Stimulated activated CD8-positive, alpha-beta memory T cell treated with anti-CD3 and anti-CD28 coated beads, Interleukin-4, amount 100 ng/mL, for 4 hours (primary cell): ENCODE results near the gene SUSD2.
"Not testable (repeated sequence)": the region's sequence is repeated elsewhere in the genome, so short reads cannot be mapped to it uniquely, and the experiment has no call there.

Source experiments
- DNase-seq, 2 donors: peaks; one replicate each; pipeline ENCODE4 v3.0.0-alpha.2; 2020; ENCODE audit warnings: low read depth in 2 of 2, low spot score in 1 of 2

SUSD2 gene

DNA sequence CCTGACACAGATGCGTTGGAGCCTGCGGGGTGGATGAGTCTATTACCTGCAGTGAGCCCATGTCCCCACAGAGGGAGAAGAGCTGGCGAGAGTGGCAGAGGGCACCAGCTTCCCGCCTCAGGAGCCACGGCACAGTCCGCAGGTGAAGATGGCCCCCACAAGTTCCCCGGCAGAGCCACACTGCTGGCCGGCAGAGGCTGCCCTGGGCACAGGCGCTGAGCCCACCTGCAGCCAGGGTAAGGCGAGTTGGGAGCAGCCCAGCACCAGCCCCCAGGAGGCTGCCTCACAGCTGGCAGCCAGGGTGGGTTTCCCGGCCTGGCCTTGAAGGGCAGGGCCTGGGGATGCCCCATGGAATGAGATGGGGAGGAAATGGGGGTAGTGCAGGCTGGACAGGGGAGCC lies 5.2 kb upstream of the SUSD2 start:
- no peak for DNase-seq

DNA sequence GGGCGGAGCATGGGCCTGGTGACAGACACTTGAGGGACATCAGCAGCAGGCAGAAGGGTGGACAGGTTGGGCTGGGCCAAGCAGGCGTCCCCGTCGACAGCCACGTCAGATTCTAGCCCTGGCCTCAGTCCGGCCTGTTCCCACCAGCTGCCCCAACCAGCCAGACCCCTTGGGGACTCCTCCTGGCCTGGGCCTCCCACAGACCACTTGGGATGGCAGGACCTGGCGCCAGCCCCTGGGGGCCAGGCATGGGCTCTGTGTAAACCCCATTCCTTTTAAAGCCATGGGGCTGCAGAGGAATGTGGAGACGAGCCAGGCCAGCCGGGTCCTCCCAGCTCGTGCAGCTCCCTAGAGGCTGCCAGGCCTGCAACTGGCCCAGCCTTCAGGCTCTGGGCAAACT lies 4.7 kb upstream of the SUSD2 start:
- DNase-seq: no peak

DNA sequence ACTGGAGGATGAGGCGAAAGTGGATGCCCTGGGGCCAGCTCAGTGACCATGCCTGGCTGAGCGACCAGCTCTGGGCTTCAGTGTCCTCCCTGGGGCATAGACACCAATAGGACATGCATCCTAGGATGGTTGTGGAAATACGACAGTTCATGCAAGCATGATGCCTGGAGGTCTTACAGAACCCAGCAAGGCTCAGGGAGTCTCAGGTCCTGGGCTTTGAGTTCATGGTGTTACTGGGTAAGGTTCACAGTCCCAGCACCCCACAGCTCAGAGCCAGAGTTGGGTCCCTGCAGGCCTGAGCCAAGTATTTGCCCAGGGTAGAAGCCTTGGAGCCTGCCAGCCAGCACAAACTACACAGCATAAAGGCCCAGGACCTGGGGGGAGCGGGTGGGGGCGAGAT lies 4.2 kb upstream of the SUSD2 start:
- DNase-seq: no peak

DNA sequence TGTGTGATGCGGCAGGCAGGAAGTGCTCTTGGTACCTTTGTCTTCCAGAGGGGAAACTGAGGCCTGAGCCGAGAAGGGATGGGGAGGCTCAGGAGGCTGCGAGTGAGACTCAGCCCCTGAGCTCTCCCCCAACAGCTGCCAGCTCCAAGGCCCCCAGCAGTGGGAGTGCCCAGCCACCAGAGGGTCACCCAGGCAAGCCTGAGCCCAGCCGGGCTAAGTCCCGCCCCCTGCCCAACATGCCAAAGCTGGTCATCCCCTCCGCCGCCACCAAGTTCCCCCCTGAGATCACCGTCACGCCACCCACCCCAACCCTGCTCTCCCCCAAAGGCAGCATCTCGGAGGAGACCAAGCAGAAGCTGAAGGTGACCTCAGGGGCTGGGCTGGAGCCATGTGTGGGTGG lies 3.8 kb upstream of the SUSD2 start:
- DNase-seq: no peak

DNA sequence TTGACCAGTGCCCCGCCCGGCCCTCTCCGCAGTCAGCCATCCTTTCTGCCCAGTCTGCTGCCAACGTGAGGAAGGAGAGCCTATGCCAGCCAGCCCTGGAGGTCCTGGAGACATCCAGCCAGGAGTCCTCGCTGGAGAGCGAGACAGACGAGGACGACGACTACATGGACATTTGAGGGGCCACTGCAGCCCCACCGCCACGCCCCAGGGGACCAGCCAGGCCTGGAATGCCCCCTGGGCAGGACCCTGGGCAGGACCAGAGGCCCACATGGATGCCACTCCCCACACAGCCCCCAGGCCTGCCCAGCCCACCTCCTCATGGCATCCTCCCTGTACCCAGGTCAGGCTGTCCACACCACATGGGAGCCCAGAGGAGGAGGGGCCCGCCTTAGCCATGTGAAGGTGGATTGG lies 3.3 kb upstream of the SUSD2 start:
- DNase-seq: no peak

DNA sequence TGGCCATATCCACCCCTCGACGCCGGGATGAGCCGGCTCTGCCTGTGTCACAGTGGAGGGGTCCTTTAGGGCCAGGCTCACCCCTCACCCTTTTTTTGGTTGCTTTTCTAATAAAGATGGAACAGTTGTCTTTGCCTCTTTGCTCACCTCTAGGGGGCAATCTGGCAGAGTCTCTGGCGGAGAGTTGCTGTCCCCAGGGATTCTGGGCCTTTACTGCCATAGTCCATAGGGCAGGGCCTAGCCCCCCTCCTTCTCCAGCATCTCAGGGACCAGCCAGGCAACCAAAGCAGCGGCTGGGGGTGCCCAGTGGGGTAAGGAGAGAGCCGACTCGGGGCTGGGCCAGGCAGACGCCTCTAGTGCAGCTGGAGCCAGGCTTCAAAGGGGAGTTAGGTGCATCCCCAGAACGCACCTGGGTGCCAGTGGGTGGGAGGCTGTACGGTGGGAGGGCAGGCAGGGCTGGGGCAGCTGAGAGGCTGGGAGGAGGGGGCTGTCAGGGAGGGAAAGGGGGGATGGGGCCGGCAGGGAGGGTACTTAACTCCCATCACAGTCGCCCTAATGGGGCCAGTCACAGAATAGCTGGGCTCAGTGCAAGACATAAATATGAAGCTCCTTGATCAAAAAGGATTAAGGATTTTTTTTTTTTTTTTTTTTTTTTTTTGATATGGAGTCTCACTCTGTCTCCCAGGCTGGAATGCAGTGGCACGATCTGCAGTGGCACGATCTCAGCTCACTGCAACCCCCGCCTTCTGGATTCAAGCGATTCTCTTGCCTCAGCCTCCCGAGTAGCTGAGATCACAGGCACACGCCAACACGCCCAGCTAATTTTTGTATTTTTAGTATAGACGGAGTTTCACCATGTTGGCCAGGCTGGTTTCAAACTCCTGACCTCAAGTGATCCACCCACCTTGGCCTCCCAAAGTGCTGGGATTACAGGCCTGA lies 2.5 kb upstream of the SUSD2 start:
- no peak for DNase-seq

DNA sequence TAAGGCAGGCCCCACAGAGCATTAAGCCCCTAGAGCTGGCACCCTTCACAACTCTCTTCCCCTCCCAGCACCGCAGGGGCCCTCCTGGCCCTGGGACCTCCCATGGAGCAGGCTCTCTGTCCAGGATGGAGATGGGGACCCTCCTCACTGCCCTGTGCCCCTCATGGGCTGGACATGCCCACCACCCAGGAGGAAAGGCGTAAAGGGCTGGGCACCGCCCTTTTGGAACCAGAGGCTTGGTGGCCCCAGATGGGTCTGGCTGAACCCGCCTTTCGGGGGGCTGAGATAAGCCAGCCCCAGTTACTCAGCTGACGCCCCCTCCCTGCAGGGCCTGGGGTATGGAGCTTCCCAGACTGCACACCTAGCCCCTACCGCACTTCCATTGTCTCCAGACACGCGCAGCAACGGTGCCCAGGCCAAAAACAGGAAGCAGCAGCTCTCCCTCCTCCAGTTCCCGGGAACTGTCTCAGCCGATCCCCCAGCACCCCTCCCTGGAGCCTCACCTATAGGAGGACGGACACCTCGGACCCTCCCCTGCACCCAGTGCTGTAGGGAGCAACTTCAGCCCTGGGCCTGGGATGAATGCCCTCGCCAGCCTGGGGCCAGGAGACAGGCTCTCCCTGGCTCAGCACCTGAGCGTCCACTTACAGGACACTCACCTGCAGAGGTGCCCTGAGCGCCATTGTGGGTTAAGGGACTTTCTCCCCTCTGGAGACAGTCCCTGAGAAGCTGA lies 1.6 kb upstream of the SUSD2 start:
- no peak for DNase-seq

DNA sequence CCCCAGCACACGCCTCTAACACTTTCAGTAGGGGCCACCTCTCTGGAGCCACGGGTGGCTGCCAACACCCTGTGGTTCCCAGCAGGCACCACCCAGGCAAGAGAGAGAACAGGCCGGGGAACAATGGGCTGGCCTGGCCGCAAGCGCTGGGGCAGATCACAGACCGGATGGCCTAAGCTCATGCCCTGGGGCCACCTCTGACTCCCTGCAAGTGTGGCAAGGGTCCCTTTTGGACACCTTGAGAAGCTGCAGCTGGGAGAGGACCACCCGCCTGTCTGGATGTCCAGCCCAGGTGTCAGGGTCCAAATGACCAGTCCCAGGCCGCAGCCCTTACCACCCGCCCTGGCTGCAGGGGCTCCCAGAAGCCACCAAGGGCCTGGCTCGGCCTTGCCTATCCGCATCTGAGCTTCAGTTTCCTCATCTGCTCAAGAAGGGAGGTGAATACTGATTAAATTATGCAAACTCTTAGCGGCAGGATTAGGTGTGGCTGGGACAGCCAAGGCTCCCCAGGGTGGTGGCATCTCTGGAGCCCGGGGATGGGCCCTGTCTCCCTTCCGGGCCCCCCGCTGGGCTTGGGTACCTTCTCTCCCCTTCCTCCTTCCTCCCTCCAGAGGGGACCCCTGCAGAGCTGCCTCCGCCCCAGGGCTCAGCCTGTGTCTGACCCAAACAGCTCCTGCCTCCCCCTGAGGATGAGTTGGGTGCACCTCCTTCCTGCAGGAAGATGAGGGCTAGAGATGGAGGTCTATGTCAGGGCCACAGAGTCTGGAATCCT lies 785 bp upstream of the SUSD2 start:
- DNase-seq: no peak

DNA sequence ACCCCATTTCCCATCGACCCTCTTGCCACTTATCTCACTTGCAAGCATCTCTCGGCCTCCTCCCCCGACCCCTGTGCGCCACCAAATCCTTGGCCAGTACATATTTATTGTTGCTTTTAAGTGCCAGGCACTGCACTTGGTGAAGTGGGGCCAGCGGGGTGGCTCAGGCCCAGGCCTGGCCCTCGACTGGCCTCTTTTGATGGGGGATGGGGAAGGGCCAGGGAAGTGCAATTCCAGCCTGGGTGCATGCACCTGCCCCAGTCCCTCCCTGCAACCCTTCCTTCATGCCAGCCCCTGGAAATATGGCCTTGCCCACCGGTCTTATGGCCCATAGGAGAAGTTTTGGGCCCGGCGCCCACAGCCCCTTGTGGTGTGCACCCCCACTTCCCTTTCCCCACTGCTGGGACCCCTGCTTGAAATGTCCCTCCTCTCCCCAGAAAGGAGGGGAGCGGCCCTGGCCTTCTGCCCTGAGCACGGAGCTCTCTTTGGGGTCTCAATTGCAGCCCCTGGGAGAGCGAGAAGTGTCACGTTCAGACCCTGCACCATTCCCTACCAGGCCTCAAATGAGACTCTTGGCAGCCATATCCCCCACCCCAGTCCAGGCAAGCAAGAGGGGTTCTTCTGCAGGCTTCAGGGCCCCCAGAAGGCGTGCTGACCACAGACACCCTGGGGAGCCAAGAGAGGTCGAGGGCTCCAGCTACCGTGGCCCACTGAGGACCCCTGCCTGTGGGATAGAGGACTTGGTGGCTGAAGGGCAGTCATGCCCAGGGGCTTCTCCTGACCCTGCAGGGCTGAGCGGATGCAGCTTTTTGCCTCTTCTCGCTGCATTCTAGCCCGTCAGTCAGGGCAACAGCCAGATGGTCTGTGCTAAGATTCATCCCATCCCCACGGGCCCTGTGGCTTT lies 961 bp downstream of the SUSD2 start:
- DNase-seq: no peak

DNA sequence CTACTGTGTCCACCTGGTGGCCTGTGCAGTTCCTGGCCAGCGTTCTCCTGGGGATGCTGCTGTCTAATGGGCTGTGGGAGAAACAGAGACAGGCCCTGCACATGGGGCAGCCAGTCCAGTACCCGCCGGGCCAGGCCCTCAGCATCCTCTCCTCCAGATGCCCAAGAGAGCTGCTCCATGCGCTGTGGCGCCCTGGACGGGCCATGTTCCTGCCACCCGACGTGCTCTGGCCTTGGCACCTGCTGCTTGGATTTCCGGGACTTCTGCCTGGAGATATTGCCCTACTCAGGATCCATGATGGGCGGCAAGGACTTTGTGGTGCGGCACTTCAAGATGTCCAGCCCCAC lies 1.6 kb downstream of the SUSD2 start:
- DNase-seq: not testable (repeated sequence)

DNA sequence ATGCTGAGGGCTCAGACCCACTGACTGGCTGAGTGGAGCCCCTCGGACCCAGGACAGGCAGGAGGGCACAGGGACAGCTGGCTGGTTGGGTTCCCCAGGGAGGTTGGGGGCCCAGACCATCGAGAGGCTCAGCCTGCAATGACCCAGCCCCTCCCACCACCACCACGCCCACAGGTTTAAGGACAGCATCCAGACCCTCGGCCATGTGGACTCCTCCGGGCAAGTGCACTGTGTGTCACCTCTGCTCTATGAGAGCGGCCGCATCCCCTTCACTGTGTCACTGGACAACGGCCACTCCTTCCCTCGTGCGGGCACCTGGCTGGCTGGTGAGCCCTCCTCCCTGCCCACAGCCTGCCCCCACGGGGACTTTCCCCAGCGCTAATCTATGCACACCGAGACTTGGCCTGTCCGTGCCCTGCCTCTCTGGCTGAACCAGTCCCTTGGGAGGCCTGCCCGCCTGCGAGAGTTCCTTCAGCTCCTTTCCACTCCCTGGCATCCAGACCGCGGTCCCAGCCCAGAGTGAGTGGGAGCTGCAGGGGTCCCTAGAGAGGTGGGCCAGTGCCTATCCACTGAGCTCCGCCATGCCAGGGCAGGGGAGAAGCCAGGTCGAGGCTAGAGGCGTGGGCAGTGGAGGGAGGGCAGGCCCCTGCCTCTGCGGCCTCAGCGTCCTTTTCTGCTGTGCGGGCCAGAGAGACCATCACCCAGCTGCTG lies 2.2 kb downstream of the SUSD2 start:
- DNase-seq: no peak

DNA sequence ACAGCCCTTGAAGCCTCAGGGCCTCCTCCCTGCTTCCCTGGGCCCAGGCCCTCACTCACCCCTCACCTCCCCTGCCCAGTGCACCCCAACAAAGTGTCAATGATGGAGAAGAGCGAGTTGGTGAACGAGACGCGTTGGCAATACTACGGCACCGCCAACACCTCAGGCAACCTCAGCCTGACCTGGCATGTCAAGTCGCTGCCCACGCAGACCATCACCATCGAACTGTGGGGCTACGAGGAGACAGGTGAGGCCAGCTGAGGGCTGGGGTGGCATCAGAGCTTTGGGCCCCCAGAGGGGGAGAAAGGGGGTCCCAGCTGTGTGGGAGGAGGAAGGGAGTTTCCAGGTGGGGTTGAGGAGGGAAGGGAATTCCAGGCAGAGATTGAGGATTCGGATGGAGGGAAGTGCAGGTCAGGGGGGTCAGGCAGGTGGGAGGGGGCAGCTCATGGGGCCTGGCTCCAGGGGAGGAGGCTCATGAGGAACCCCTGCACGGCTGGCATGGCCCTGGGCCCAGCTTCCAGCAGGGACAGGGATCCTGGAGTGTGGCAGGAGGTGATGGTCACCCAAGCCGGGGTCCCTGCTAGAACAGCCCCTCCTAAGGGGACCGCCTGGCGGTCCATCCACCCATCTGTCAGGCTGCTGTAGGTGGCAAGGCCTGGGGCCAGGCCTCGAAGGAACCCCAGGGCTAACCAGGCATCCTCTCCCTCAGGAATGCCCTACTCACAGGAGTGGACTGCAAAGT lies 2.9 kb downstream of the SUSD2 start:
- DNase-seq: no peak

DNA sequence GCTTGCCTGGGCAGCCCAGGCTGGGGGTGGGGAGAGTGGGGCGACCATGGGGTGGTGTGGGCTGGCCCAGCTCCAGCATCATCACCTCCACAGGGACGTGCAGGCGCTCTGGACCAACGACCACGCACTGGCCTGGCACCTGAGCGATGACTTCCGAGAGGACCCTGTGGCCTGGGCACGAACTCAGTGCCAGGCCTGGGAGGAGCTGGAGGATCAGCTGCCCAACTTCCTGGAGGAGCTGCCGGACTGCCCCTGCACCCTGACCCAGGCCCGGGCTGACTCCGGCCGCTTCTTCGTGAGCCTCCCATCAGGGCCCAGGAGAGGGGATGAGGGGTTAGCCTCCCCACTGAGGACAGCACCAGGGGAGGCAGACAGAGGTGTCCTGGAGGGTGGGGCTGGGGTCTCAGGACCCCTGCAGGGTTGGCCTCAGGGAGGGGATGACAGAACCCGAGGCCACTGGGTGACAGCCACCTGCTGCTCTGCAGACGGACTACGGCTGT lies 3.8 kb downstream of the SUSD2 start:
- no peak for DNase-seq

DNA sequence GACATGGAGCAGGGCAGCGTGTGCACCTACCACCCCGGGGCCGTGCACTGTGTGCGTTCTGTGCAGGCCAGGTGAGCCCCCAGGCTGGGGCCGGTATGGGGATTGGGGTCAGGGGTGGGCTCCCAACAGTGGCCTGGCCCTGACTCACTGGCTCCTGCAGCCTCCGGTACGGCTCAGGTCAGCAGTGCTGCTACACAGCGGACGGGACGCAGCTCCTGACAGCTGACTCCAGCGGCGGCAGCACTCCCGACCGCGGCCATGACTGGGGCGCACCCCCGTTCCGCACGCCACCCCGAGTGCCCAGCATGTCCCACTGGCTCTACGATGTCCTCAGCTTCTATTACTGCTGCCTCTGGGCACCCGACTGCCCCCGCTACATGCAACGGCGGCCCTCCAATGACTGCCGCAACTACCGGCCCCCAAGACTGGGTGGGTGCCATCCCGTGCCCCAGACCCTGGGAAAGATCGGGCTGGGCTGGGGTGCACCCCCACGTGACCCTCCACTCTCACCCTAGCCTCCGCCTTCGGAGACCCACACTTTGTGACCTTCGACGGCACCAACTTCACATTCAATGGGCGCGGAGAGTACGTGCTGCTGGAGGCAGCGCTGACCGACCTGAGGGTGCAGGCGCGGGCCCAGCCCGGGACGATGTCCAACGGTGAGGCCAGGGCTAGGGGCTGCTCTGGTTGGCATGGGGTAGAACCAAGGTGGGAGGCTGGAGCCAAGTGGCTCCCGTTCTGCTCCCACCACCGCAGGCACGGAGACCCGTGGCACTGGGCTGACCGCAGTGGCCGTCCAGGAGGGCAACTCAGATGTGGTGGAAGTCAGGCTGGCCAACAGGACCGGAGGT lies 4.4 kb downstream of the SUSD2 start:
- DNase-seq: no peak

DNA sequence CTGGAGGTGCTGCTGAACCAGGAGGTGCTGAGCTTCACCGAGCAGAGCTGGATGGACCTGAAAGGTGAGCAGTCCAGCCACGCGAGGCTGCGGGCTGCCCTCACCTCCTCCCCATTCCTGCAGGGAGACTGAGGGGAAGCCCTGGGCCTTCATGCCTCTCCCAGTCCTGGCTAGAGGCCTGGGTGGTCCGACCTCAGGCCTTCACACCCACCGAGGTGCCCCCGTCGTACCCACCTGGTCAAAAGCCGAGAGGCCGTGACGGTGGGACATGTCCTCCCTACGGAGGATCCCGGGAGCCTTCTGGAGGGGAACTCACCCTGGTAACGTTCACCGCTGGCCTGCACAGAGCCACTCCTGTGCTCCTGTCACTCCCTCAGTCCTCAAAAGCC lies 5.1 kb downstream of the SUSD2 start:
- no peak for DNase-seq

DNA sequence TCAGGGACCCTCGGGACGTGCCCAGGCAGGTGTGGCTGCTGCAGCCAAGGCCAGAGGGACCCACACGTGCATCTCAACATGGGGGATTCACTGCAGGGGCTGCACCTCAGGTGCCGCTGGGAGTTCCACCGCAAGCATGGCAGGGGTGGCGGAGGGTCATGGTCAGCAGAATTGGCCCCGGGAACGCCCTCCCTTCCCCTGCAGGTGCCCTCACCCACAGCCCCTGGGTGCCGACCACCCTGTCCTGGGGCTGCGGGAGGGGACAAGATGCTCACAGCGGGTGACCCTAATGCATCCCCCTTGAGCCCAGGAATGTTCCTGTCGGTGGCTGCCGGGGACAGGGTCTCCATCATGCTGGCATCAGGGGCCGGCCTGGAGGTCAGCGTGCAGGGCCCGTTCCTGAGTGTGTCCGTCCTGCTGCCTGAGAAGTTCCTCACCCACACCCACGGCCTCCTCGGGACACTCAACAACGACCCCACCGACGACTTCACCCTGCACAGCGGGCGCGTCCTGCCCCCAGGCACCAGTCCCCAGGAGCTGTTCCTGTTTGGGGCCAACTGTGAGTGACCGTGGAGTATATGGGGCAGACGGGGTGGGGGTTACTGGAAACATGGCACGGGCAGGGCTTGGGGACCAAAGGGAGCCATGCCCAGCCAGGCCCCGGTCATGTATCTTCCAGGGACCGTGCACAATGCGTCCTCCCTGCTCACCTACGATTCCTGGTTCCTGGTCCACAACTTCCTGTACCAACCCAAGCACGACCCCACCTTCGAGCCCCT lies 5.8 kb downstream of the SUSD2 start:
- no peak for DNase-seq
